Pancreas (tissue), 10 donors: ENCODE data around the gene DIP2C. TPM values are rescaled to one million over a fixed set of nuclear protein-coding genes. Genes with fewer than 3 reads are reported as not detected.

Experiments
- ATAC-seq, 4 donors: fragments of 200-7000 bp; cut with Tn5 transposase; one replicate each; pipeline versions ENCODE4 v1.8.0 to v1.9.1; 2020; ENCODE audit warnings: mild to moderate bottlenecking in 4 of 4, moderate library complexity in 4 of 4
- DNase-seq, 6 donors: peaks; one replicate each; pipeline ENCODE4 v3.0.0-alpha.2; 2020
- FAIRE-seq: peaks from 2 replicates; lab custom pipeline; 2012; peaks lifted over from hg19 to GRCh38; lab: Jason Lieb, UNC
- H3K27ac ChIP-seq, 4 donors: fragments of 200-600 bp; sonication (generic); 1 replicate in 3 of 4; 2 replicates in 1 of 4; pipeline versions ENCODE4 v1.5.0 to v1.8.0; 2020
- H3K27me3 ChIP-seq, 4 donors: fragments of 200-600 bp; one replicate each; pipeline ENCODE4 v1.8.0; 2021
- H3K36me3 ChIP-seq, 3 donors: fragments of 200-600 bp; sonication (generic) in 1 of 3; one replicate each; pipeline versions ENCODE4 v1.5.0 to v1.8.0; 2020 to 2021
- H3K4me1 ChIP-seq, 3 donors: fragments of 200-600 bp; one replicate each; pipeline ENCODE4 v1.8.0; 2021
- H3K4me3 ChIP-seq, 4 donors: fragments of 200-600 bp; sonication (generic) in 2 of 4; one replicate each; pipeline versions ENCODE4 v1.5.0 to v1.8.0; 2020 to 2021
- H3K9me3 ChIP-seq, 4 donors: fragments of 200-600 bp; one replicate each; pipeline ENCODE4 v1.8.0; 2021
- CTCF ChIP-seq, 4 donors: fragments of 200-600 bp; sonication (generic) in 3 of 4; IDR thresholded peaks; one replicate each; pipeline versions ENCODE4 v1.5.0 to v1.8.0; 2021; ENCODE audit warnings: antibody characterized with exemption in 4 of 4
- WGBS, 2 donors: extraction: QIAGEN DNeasy Blood & Tissue Kit; methylation state at CpG; one replicate each; pipeline ENCODE4 v1.1.7; 2013; 5-methylcytosine and 5-hydroxymethylcytosine counted together
- intact Hi-C, 3 donors: fragments of 100-400 bp; cut with DNase I; formaldehyde crosslinking; loops; one replicate each; pipeline versions ENCODE4 v1.11.1 to v1.14.2; 2022
- polyA plus RNA-seq, 2 donors: library from polyadenylated mRNA; stranded (reverse); fragments of 200-250 nt; gene quantifications; one replicate each; pipeline ENCODE4 v1.2.3, GENCODE V29; 2013
- total RNA-seq, 6 donors: library from RNA; stranded (reverse); fragmentation: NEBNext Ultra II Directional in 4 of 6; extraction: Animal tissue kit (Norgen Biotek cat#: 25700) in 4 of 6; gene quantifications; one replicate each; pipeline versions ENCODE4 v1.2.1 to v1.2.4, GENCODE V29; 2021 to 2023
- donor health status: healthy with polysubstance abuse.
- donor health status: DM: no; HTN: no; CAD: no; lungs with moderate emphysema.
- donor health status: DM: no; HTN: no; CAD: no.
- donor health status: control.
- donor health status: control.
- donor health status: Bipolar disorder and iron deficiency.
- donor health status: DM: yes; HTN: yes; CAD: no.
- donor health status: DM: no; HTN: no; CAD: no.
- donor health status: DM: no; HTN: no; CAD: no.
- donor health status: DM: yes; HTN: yes; CAD: no.

DIP2C gene
- total and polyA plus RNA-seq, 8 donors, result 4.3 to 11.8 (median 7.3) TPM

- no peak for DNase-seq
- TF ChIP-seq CTCF (IDR thresholded peaks at IDR 0.05), result no peak
- no peaks in the 10 kb centered on the region for H3K9me3 ChIP-seq
- ATAC-seq, result peak in 3 of 4 donors; percentile 14 to 34 (median 27)
- H3K27me3 ChIP-seq, result no peaks in the 10 kb centered on the region
- no peak for FAIRE-seq
- WGBS, 2 donors, result 70 to 80% methylated on average over 10 of the region's 10 CpGs
- peaks cover 0 to 6% (median 4%) of the 10 kb centered on the region in 3 donors for H3K4me1 ChIP-seq
- intact Hi-C loops, result no loop called here
- no peak overlapping the region for H3K4me3 ChIP-seq
- H3K27ac ChIP-seq, result no peak overlapping the region
- H3K36me3 ChIP-seq, result no peaks in the 10 kb centered on the region
Observed at GRCh38 chr10:576130-576465, 113.4 kb downstream of the DIP2C start.

GRCh38 chr10:575402-576129 is 113.9 kb downstream of the DIP2C start:
- WGBS, 2 donors, result 47 to 50% methylated on average over 16 of the region's 16 CpGs
- ATAC-seq, result peak; percentile 67 to 82 (median 80)
- DNase-seq, result peak in 1 of 6 donors; percentile 46
- FAIRE-seq, result no peak
- Histone ChIP-seq H3K4me1 (peaks cover 0 to 6% (median 4%) of the 10 kb centered on the region in 3 donors), H3K9me3 (no peaks in the 10 kb centered on the region), H3K36me3 (no peaks in the 10 kb centered on the region), H3K27ac (no peak overlapping the region), H3K27me3 (no peaks in the 10 kb centered on the region), H3K4me3 (no peak overlapping the region)
- no peak for TF ChIP-seq CTCF (IDR thresholded peaks at IDR 0.05)
- intact Hi-C loops, result no loop called here

- Histone ChIP-seq H3K4me3 (no peak overlapping the region), H3K27me3 (no peaks in the 10 kb centered on the region), H3K27ac (no peak overlapping the region), H3K36me3 (no peaks in the 10 kb centered on the region), H3K9me3 (no peaks in the 10 kb centered on the region), H3K4me1 (peaks cover 0 to 6% (median 4%) of the 10 kb centered on the region in 3 donors)
- no peak for FAIRE-seq
- no peak for TF ChIP-seq CTCF (IDR thresholded peaks at IDR 0.05)
- intact Hi-C loops, result no loop called here
- DNase-seq, result no peak
- no peak for ATAC-seq
- 87 to 89% methylated on average over 12 of the region's 12 CpGs for WGBS, 2 donors
Observed at GRCh38 chr10:572696-573095, 116.8 kb downstream of the DIP2C start.

GRCh38 chr10:571688-572451 is 117.6 kb downstream of the DIP2C start:
- Histone ChIP-seq H3K4me1 (peaks cover 0 to 6% (median 4%) of the 10 kb centered on the region in 3 donors), H3K27ac (no peak overlapping the region), H3K4me3 (no peak overlapping the region), H3K27me3 (no peaks in the 10 kb centered on the region), H3K36me3 (no peaks in the 10 kb centered on the region), H3K9me3 (no peaks in the 10 kb centered on the region)
- no peak for TF ChIP-seq CTCF (IDR thresholded peaks at IDR 0.05)
- intact Hi-C loops, result no loop called here
- FAIRE-seq, result no peak
- no peak for ATAC-seq
- no peak for DNase-seq
- WGBS, 2 donors, result 91 to 93% methylated on average over 21 of the region's 21 CpGs
